ENCODE data around the gene SLC35E2B. TPM values are rescaled to one million over a fixed set of nuclear protein-coding genes. Genes with fewer than 3 reads are reported as not detected.
"Not testable (repeated sequence)": the region's sequence is repeated elsewhere in the genome, so short reads cannot be mapped to it uniquely, and the experiment has no call there.

Gene SLC35E2B
- total and polyA plus RNA-seq, 2 of the 8 experiments (the other 6 are each of a cell fraction or from before 2014, with no cell fraction given), result 25.9 to 46.7 TPM

DNA sequence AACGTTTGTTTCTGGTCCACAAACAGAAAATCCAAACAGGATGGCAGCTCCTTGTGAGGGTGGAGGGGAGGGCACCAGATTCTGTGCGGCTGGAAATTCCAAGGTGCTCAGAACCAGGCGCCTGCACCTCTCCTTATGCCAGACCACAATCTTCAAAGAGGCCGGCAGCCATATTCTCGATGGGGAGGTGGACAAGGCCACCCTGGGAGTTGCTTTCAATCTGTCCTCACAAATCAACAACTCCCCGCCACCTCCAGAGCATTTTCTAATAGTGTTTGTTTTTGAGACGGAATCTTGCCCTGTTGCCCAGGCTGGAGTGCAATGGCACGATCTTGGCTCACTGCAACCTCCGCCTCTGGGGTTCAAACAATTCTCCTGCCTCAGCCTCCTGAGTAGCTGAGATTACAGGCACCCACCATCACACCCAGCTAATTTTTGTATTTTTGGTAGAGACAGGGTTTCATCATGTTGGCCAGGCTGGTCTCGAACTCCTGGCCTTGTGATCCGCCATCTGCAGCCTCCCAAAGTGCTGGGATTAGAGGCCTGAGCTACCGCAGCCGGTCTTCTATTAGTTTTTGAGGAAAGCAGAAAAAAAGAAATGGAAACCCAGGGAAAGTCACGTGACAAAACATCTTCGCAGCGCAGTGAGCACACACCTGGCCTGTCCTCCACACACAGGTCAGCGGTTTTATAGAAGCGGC lies 36.7 kb upstream of the SLC35E2B start:
- H3K23me2 ChIP-seq (ENCODE audit: low read depth, low read length); H4K91ac ChIP-seq (replicated peaks; ENCODE audit: insufficient read length, low read length); H3K4ac ChIP-seq (replicated peaks; ENCODE audit: insufficient read length, low read depth, low read length); H3K14ac ChIP-seq (ENCODE audit: insufficient read length); H3K4me3 ChIP-seq (ENCODE audit: extremely low read depth in 1 of 4, insufficient read depth in 2 of 4, low read depth in 3 of 4, low read length in 4 of 4); H3K56ac ChIP-seq (replicated peaks; ENCODE audit: insufficient read length, low read depth, low read length); CTCF ChIA-PET (ENCODE audit: partially characterized antibody); H2AK5ac ChIP-seq (ENCODE audit: low read depth, low read length); H4K8ac ChIP-seq (ENCODE audit: extremely low read depth, insufficient read depth, low read length); H2AFZ ChIP-seq (ENCODE audit: low read length); H2BK120ac ChIP-seq (replicated peaks; ENCODE audit: low read depth, low read length); H3K9ac ChIP-seq (replicated peaks in 1 of 4; ENCODE audit: extremely low read depth in 1 of 4, low read depth in 3 of 4, low read length in 3 of 4); POLR2A ChIA-PET (ENCODE audit: partially characterized antibody); H4K5ac ChIP-seq (ENCODE audit: insufficient read length, low read depth, low read length); H2BK5ac ChIP-seq (ENCODE audit: low read depth, low read length); H3K4me2 ChIP-seq (ENCODE audit: insufficient read depth in 1 of 2, low read depth in 2 of 2, low read length in 2 of 2); H2BK20ac ChIP-seq (ENCODE audit: low read length); H3K79me1 ChIP-seq (ENCODE audit: low read depth, low read length); H3K4me1 ChIP-seq (replicated peaks in 1 of 4; ENCODE audit: control insufficient read depth in 3 of 4, insufficient read depth in 4 of 4, low read length in 3 of 4); H2BK15ac ChIP-seq (ENCODE audit: low read length); H2BK12ac ChIP-seq (ENCODE audit: low read depth, low read length); H3K27ac ChIP-seq (ENCODE audit: low read depth, low read length); H3K18ac ChIP-seq (ENCODE audit: extremely low read depth, low read length); H4K20me1 ChIP-seq (replicated peaks in 1 of 2; ENCODE audit: control insufficient read depth in 1 of 2, insufficient read depth in 2 of 2, low read length in 2 of 2); H3K9me3 ChIP-seq (ENCODE audit: insufficient read depth in 2 of 2, low read depth in 1 of 2, low read length in 1 of 2); H3K27me3 ChIP-seq (replicated peaks in 1 of 4; ENCODE audit: control insufficient read depth in 3 of 4, extremely low read depth in 1 of 4, insufficient read depth in 3 of 4, low read length in 3 of 4); H3K79me2 ChIP-seq (ENCODE audit: control insufficient read depth in 1 of 2, insufficient read depth in 2 of 2, low read length in 2 of 2); FAIRE-seq; DNase-seq (ENCODE audit: low read depth in 1 of 2, low spot score in 2 of 2); H3K23ac ChIP-seq (ENCODE audit: insufficient read length): not testable (repeated sequence)
- WGBS, 2 experiments (ENCODE audit: extremely low coverage in 1 of 2, insufficient coverage in 1 of 2, insufficient read length in 1 of 2, insufficient replicate concordance in 2 of 2, low coverage in 1 of 2, low lambda C conversion rate in 2 of 2, missing lambda C conversion rate in 1 of 2), result 98% methylated on average over 10 of the region's 18 CpGs; no CpG with 5 or more reads in 1 of the 2 experiments
- peaks cover 0 to 10% (median 0%) of the 10 kb centered on the region in 4 experiments; a peak in 2 of 8 replicates for H3K36me3 ChIP-seq (ENCODE audit: control insufficient read depth in 2 of 4, insufficient read depth in 4 of 4, low read length in 3 of 4)

Data from H1 (cell line).